Astrocyte (in vitro differentiated cells and primary cell): ENCODE data around the gene SIAE. TPM values are rescaled to one million over a fixed set of nuclear protein-coding genes. Genes with fewer than 3 reads are reported as not detected.

ENCODE experiments used
- DNase-seq: peaks from one replicate; pipeline ENCODE4 v3.0.0-alpha.2; 2010; ENCODE audit warnings: low read depth
- FAIRE-seq: peaks from 2 replicates; lab custom pipeline; 2011; peaks lifted over from hg19 to GRCh38; lab: Jason Lieb, UNC
- H2AFZ ChIP-seq: 2 replicates; pipeline ENCODE4 v1.6.0; 2012; ENCODE audit warnings: low read depth, low read length, inconsistent platforms
- H3K27ac ChIP-seq: 2 replicates; pipeline ENCODE4 v1.5.1; 2011; ENCODE audit warnings: low read depth, low read length, inconsistent platforms
- H3K27me3 ChIP-seq: 2 replicates; pipeline ENCODE4 v1.6.0; 2011; ENCODE audit warnings: low read length, inconsistent platforms; ENCODE audit not compliant: insufficient read depth
- H3K36me3 ChIP-seq: 2 replicates; pipeline ENCODE4 v1.5.1; 2011; ENCODE audit warnings: low read length, inconsistent platforms; ENCODE audit not compliant: insufficient read depth
- H3K4me1 ChIP-seq: 2 replicates; pipeline ENCODE4 v1.5.1; 2011; ENCODE audit warnings: low read length, inconsistent platforms; ENCODE audit not compliant: insufficient read depth
- H3K4me2 ChIP-seq: 2 replicates; pipeline ENCODE4 v1.6.0; 2012; ENCODE audit warnings: low read length, inconsistent platforms
- H3K4me3 ChIP-seq: 2 replicates; pipeline ENCODE4 v1.5.1; 2011; ENCODE audit warnings: low read depth, mild to moderate bottlenecking, low read length, inconsistent platforms; ENCODE audit not compliant: insufficient read depth
- H3K79me2 ChIP-seq: 2 replicates; pipeline ENCODE4 v1.6.0; 2012; ENCODE audit warnings: mild to moderate bottlenecking, low read length, inconsistent platforms; ENCODE audit not compliant: insufficient read depth
- H3K9ac ChIP-seq: 2 replicates; pipeline ENCODE4 v1.6.0; 2012; ENCODE audit warnings: mild to moderate bottlenecking, low read length, inconsistent platforms
- H3K9me3 ChIP-seq: 2 replicates; pipeline ENCODE4 v1.5.1; 2012; ENCODE audit warnings: low read depth, mild to moderate bottlenecking, low read length, inconsistent platforms; ENCODE audit not compliant: insufficient read depth
- H4K20me1 ChIP-seq: 2 replicates; pipeline ENCODE4 v1.6.0; 2012; ENCODE audit warnings: low read length, inconsistent platforms; ENCODE audit not compliant: insufficient read depth
- H3K27ac Mint-ChIP-seq: one replicate; pipeline ENCODE4 v1.8.0; 2021; ENCODE audit warnings: mild to moderate bottlenecking, mixed read lengths; ENCODE audit not compliant: unreplicated experiment
- H3K27me3 Mint-ChIP-seq: one replicate; pipeline ENCODE4 v1.8.0; 2021; ENCODE audit warnings: low read depth, mixed read lengths; ENCODE audit not compliant: unreplicated experiment
- H3K36me3 Mint-ChIP-seq: one replicate; pipeline ENCODE4 v1.8.0; 2021; ENCODE audit warnings: low read depth, mixed read lengths; ENCODE audit not compliant: unreplicated experiment
- H3K4me1 Mint-ChIP-seq: one replicate; pipeline ENCODE4 v1.8.0; 2021; ENCODE audit warnings: low read depth, mixed read lengths; ENCODE audit not compliant: unreplicated experiment
- H3K4me3 Mint-ChIP-seq: one replicate; pipeline ENCODE4 v1.8.0; 2021; ENCODE audit warnings: mild to moderate bottlenecking, moderate library complexity, mixed read lengths; ENCODE audit not compliant: unreplicated experiment
- H3K9me3 Mint-ChIP-seq: one replicate; pipeline ENCODE4 v1.8.0; 2021; ENCODE audit warnings: mild to moderate bottlenecking, mixed read lengths; ENCODE audit not compliant: unreplicated experiment
- EZH2 ChIP-seq: IDR thresholded peaks from 2 replicates; pipeline ENCODE4 v1.6.1; 2012; ENCODE audit warnings: mild to moderate bottlenecking, low read length, inconsistent platforms; ENCODE audit not compliant: insufficient read depth
- total RNA-seq: library from RNA; stranded (reverse); gene quantifications from 2 replicates; pipeline ENCODE4 v1.2.1, GENCODE V29; 2021
- TF ChIP-seq, protein P1 (sequence below): IDR thresholded peaks from 2 replicates; pipeline ENCODE4 v1.5.1; 2011; ENCODE audit warnings: low read depth, mild to moderate bottlenecking, inconsistent platforms, low read length, moderate library complexity; ENCODE audit not compliant: insufficient read depth

The SIAE gene
- total RNA-seq, 1 donor from 2014 or later = 15.4 TPM

DNA sequence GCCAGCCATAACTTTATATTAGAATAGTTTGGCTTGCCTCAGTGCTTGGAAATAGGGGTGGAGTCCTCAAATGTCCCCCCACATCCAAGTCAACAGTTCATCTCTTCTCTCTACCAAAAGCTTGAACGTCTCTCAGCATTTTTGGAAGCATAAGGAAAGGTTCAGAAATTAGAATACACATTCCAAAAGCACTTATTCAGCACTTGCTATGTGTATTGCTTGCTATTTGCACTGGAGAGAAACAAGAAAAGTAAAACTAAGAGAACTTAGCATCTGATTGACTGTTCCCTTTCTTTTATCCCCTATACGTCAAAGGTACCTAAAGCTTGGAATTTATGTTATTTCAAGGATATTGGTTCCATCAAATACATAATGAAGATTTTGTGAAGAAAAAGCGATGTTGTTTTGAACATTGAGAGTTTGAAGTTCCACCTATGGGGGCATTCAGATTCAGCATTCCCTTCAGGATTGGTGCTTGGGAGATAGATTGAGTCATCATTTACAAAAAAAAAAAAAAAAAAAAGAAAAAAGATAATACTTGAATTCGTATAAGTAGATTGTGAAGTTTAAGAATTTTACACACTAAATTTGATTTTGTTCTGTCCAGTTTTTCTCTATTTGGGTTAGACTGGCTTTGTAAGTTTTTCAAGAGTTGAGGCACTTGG, 49.5 kb downstream of the SIAE start:
- Mint-ChIP-seq H3K27ac (peak overlapping the region; percentile 95), H3K27me3 (peaks cover 6% of the 10 kb centered on the region), H3K36me3 (peaks cover 6% of the 10 kb centered on the region), H3K4me3 (peak overlapping the region; percentile 99), H3K9me3 (no peaks in the 10 kb centered on the region), H3K4me1 (peaks cover 4% of the 10 kb centered on the region)
- H3K79me2 ChIP-seq = peaks cover 49% of the 10 kb centered on the region
- FAIRE-seq (no peak), DNase-seq (peak; percentile 23)
- TF ChIP-seq, protein P1, sequence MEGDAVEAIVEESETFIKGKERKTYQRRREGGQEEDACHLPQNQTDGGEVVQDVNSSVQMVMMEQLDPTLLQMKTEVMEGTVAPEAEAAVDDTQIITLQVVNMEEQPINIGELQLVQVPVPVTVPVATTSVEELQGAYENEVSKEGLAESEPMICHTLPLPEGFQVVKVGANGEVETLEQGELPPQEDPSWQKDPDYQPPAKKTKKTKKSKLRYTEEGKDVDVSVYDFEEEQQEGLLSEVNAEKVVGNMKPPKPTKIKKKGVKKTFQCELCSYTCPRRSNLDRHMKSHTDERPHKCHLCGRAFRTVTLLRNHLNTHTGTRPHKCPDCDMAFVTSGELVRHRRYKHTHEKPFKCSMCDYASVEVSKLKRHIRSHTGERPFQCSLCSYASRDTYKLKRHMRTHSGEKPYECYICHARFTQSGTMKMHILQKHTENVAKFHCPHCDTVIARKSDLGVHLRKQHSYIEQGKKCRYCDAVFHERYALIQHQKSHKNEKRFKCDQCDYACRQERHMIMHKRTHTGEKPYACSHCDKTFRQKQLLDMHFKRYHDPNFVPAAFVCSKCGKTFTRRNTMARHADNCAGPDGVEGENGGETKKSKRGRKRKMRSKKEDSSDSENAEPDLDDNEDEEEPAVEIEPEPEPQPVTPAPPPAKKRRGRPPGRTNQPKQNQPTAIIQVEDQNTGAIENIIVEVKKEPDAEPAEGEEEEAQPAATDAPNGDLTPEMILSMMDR = no peak
- no peak for TF ChIP-seq EZH2
- H3K9ac ChIP-seq = peak overlapping the region; percentile 96
- peaks cover 44% of the 10 kb centered on the region for H4K20me1 ChIP-seq
- no peaks in the 10 kb centered on the region for H3K9me3 ChIP-seq
- H3K4me3 ChIP-seq = peak overlapping the region; percentile 91
- no peak overlapping the region for H2AFZ ChIP-seq
- H3K4me1 ChIP-seq = peaks cover 15% of the 10 kb centered on the region
- H3K4me2 ChIP-seq = peak overlapping the region; percentile 85
- peaks cover 15% of the 10 kb centered on the region for H3K36me3 ChIP-seq
- H3K27ac ChIP-seq = peak overlapping the region; percentile 92
- H3K27me3 ChIP-seq = no peaks in the 10 kb centered on the region

DNA sequence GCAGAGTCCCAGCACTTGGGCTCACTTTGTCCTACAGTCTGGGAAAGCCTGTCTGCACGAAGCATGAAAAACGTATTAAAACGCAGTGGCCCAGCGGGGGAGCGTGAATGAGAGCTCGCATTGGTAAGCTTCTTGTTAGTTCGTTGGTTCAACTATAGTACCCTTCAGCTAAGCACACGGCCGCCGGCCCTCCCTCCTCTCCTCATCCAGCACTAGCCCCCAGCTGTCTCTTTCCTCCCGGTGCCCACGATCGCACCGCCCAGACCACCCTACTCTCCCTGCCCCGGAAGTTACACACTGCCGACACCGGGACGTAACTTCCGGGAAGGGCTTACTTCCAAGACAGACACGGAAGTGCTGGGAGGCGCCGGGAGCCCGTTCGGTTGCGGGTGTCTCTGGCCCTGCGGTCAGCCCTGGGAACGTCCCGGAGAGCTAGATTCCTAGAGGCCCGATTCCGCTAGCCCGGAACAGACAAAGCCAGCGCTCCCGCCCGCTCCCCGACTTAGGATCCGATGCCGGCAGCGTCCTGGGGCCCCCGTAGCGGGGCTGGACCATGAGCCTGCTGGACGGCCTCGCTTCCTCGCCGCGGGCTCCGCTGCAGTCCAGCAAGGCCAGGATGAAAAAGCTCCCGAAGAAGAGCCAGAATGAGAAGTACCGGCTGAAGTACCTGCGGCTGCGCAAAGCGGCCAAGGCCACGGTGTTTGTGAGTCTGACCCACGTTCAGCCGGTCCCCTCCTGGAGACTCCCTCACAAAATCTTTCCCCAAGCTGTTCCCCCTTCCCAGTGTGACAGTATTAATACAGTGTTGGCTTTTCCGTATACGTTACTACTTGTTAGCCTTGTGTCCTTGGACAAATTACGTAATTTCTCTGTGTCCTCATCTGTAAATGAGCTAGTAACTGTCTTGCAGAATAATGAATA, 50.7 kb downstream of the SIAE start, which contains the start of gene TBRG1:
TBRG1 (plus strand) TSS at position 334 of the 921 bp plus-strand sequence; CDS start at position 554, 220 bp downstream.
- H4K20me1 ChIP-seq = peaks cover 40% of the 10 kb centered on the region
- no peaks in the 10 kb centered on the region for H3K27me3 ChIP-seq
- FAIRE-seq (no peak), DNase-seq (peak; percentile 89)
- H3K9ac ChIP-seq = peak within 1 kb of the TSS; percentile 96
- peaks cover 15% of the 10 kb centered on the region for H3K4me1 ChIP-seq
- peak within 1 kb of the TSS; percentile 91 for H3K4me3 ChIP-seq
- H3K4me1 Mint-ChIP-seq = peaks cover 4% of the 10 kb centered on the region
- H3K36me3 ChIP-seq = peaks cover 12% of the 10 kb centered on the region
- peaks cover 49% of the 10 kb centered on the region for H3K79me2 ChIP-seq
- H3K4me2 ChIP-seq = peak within 1 kb of the TSS; percentile 85
- H2AFZ ChIP-seq = peak within 1 kb of the TSS; percentile 90
- H3K9me3 Mint-ChIP-seq = no peaks in the 10 kb centered on the region
- peak within 1 kb of the TSS; percentile 95 for H3K27ac Mint-ChIP-seq
- TF ChIP-seq, protein P1 = no peak
- TF ChIP-seq EZH2 = no peak
- peaks cover 6% of the 10 kb centered on the region for H3K27me3 Mint-ChIP-seq
- no peaks in the 10 kb centered on the region for H3K9me3 ChIP-seq
- peaks cover 6% of the 10 kb centered on the region for H3K36me3 Mint-ChIP-seq
- H3K27ac ChIP-seq = peak within 1 kb of the TSS; percentile 92
- H3K4me3 Mint-ChIP-seq = peak within 1 kb of the TSS; percentile 99
